Measurements from ENCODE around the gene IL1F10. TPM values are rescaled to one million over a fixed set of nuclear protein-coding genes. Genes with fewer than 3 reads are reported as not detected.

IL1F10 gene
- total and polyA plus RNA-seq, 2 of the 13 experiments (the other 11 are each of a cell fraction or from before 2014, with no cell fraction given), result not detected

GRCh38 chr2:113091231-113091896, 23.6 kb downstream of the IL1F10 start:
- POLR2A ChIA-PET, result interaction anchor here (6.5 kb wide), 1 partner anchor 35 kb away, joined by 45 read pairs; the partner anchor contains the start of gene IL1RN
- no peak for TF ChIP-seq GLI4 (CRISPR knock-in tag; IDR thresholded peaks at IDR 0.05; ENCODE audit: borderline replicate concordance)
- TF ChIP-seq HNRNPH1 (optimal IDR thresholded peaks at IDR 0.05; ENCODE audit: low read depth, low read length), result no peak
- TF ChIP-seq ZNF644 (CRISPR knock-in tag; IDR thresholded peaks at IDR 0.05; ENCODE audit: low read depth), result no peak
- TF ChIP-seq MXD3 (CRISPR knock-in tag; IDR thresholded peaks at IDR 0.05), result no peak
- TF ChIP-seq TBL1XR1 (IDR thresholded peaks at IDR 0.05; ENCODE audit: borderline replicate concordance, low read length, partially characterized antibody), result no peak
- TF ChIP-seq ZNF142 (CRISPR knock-in tag; IDR thresholded peaks at IDR 0.05), result no peak
- no peak for TF ChIP-seq ZNF34 (CRISPR knock-in tag; IDR thresholded peaks at IDR 0.05; ENCODE audit: borderline replicate concordance)
- TF ChIP-seq ZNF549 (CRISPR knock-in tag; IDR thresholded peaks at IDR 0.05), result no peak
- TF ChIP-seq ZC3H4 (CRISPR knock-in tag; IDR thresholded peaks at IDR 0.05; ENCODE audit: borderline replicate concordance), result no peak
- no peak for TF ChIP-seq NCOA2 (CRISPR knock-in tag; IDR thresholded peaks at IDR 0.05)
- no peak for TF ChIP-seq BRD4 (CRISPR knock-in tag; IDR thresholded peaks at IDR 0.05)
- TF ChIP-seq GATA4 (IDR thresholded peaks at IDR 0.05; ENCODE audit: borderline replicate concordance, low read depth), result no peak
- TF ChIP-seq ZSCAN30 (CRISPR knock-in tag; IDR thresholded peaks at IDR 0.05), result no peak
- no peak for TF ChIP-seq CTCF (CRISPR knock-in tag; IDR thresholded peaks at IDR 0.05)
- TF ChIP-seq CAMTA2 (CRISPR knock-in tag; IDR thresholded peaks at IDR 0.05; ENCODE audit: borderline replicate concordance), result no peak

More at GRCh38 chr2:113091231-113091896, 23.6 kb downstream of the IL1F10 start:
- FAIRE-seq (no peak), DNase-seq (ENCODE audit: low spot score) (no peak), ATAC-seq (no peak)
- CTCF ChIA-PET (ENCODE audit: low intra/inter-chr PET ratio, low total read pairs), result no interaction called here
- Histone ChIP-seq H2AFZ (ENCODE audit: low read length) (no peak overlapping the region), H3K4me1 (ENCODE audit: insufficient read depth, low read length) (peaks cover 33% of the 10 kb centered on the region), H3K36me3 (replicated peaks in 1 of 2; ENCODE audit: control insufficient read depth in 1 of 2, insufficient read depth in 2 of 2, low read length in 2 of 2) (no peaks in the 10 kb centered on the region), H3K79me2 (ENCODE audit: insufficient read depth, low read length) (no peaks in the 10 kb centered on the region), H4K20me1 (ENCODE audit: insufficient read depth, low read length) (no peaks in the 10 kb centered on the region), H3K9ac (ENCODE audit: insufficient read depth, low read depth, low read length) (no peak overlapping the region), H3K27ac (ENCODE audit: extremely low read length, insufficient read depth, low read length) (no peak overlapping the region), H3K4me3 (replicated peaks in 1 of 3; ENCODE audit: insufficient read depth in 1 of 3, low read depth in 2 of 3, low read length in 3 of 3) (no peak overlapping the region), H3K9me3 (ENCODE audit: low read length) (no peaks in the 10 kb centered on the region; the same call in 1 of the 2 replicates), H3K4me2 (ENCODE audit: low read depth, low read length) (no peak overlapping the region), H3K27me3 (ENCODE audit: control insufficient read depth in 1 of 2, insufficient read depth in 2 of 2, low read length in 2 of 2) (no peaks in the 10 kb centered on the region; a peak in 1 of 5 replicates)
- 28% methylated on average over 4 of the region's 4 CpGs for WGBS (ENCODE audit: low lambda C conversion rate)
- intact Hi-C loops (cut with micrococcal nuclease; ENCODE audit: unreplicated experiment) (no loop called here), in situ Hi-C loops (cut with HindIII; ENCODE audit: extremely low pct_ligation_motif_present, low pct_unique_long_range_greater_than_20kb) (no loop called here)
- BruUV-seq (replicated peaks), result no TSS peak

All from HepG2 (cell line).